Fibroblast of villous mesenchyme (primary cell): Measurements from ENCODE around the gene SH3D21. TPM values are rescaled to one million over a fixed set of nuclear protein-coding genes. Genes with fewer than 3 reads are reported as not detected.

Source experiments
- DNase-seq: peaks from one replicate; pipeline ENCODE4 v3.0.0-alpha.2; 2010; ENCODE audit warnings: low read depth
- H3K4me3 ChIP-seq: 2 replicates; pipeline ENCODE4 v1.5.1; 2011; ENCODE audit warnings: low read depth, mild to moderate bottlenecking, low read length
- CTCF ChIP-seq: IDR thresholded peaks from 2 replicates; pipeline ENCODE4 v1.5.1; 2012; ENCODE audit warnings: low read depth, mild to moderate bottlenecking, low read length; ENCODE audit not compliant: insufficient read depth
- total RNA-seq: library from RNA; depleted of rRNA; stranded (reverse); fragments of >200 nt; gene quantifications from 2 replicates; pipeline ENCODE4 v1.2.3, GENCODE V29; 2012

Gene SH3D21
- total RNA-seq, 1 donor = 3.9 TPM

- no peak for DNase-seq
- no peak for TF ChIP-seq CTCF
- no peak overlapping the region for H3K4me3 ChIP-seq
These were observed 32.0 kb upstream of the SH3D21 start for GRCh38 chr1:36274201-36274600.

GRCh38 chr1:36276688-36277087, 29.5 kb upstream of the SH3D21 start:
- DNase-seq = no peak
- TF ChIP-seq CTCF = no peak
- no peak overlapping the region for H3K4me3 ChIP-seq

GRCh38 chr1:36279110-36279788, 26.9 kb upstream of the SH3D21 start:
- no peak overlapping the region for H3K4me3 ChIP-seq
- peak; percentile 24 for DNase-seq
- TF ChIP-seq CTCF = no peak

GRCh38 chr1:36279789-36280296, 26.3 kb upstream of the SH3D21 start:
- no peak for TF ChIP-seq CTCF
- no peak overlapping the region for H3K4me3 ChIP-seq
- DNase-seq = no peak

- H3K4me3 ChIP-seq = no peak overlapping the region
- no peak for DNase-seq
- TF ChIP-seq CTCF = no peak
These were observed 22.1 kb upstream of the SH3D21 start for GRCh38 chr1:36284061-36284460.

GRCh38 chr1:36284517-36284916, 21.7 kb upstream of the SH3D21 start:
- no peak for TF ChIP-seq CTCF
- DNase-seq = no peak
- no peak overlapping the region for H3K4me3 ChIP-seq
